Esophagus (tissue), 2 donors: Measurements from ENCODE around the gene TRDN. TPM values are rescaled to one million over a fixed set of nuclear protein-coding genes. Genes with fewer than 3 reads are reported as not detected.

Source experiments
- H3K27ac ChIP-seq, 2 donors: one replicate each; pipeline ENCODE4 v1.5.1; 2013; ENCODE audit warnings: low read depth in 2 of 2, mild to moderate bottlenecking in 2 of 2, inconsistent platforms in 1 of 2, low read length in 1 of 2, moderate library complexity in 1 of 2
- H3K27me3 ChIP-seq, 2 donors: one replicate each; pipeline ENCODE4 v1.6.1; 2013; ENCODE audit warnings: low read length in 2 of 2, control low read depth in 1 of 2, mild to moderate bottlenecking in 1 of 2; ENCODE audit not compliant: insufficient read depth in 2 of 2, control insufficient read depth in 1 of 2
- H3K36me3 ChIP-seq, 2 donors: one replicate each; pipeline ENCODE4 v1.6.1; 2013; ENCODE audit warnings: low read length in 1 of 2; ENCODE audit not compliant: control insufficient read depth in 2 of 2, insufficient read depth in 2 of 2
- H3K4me1 ChIP-seq, 2 donors: one replicate each; pipeline ENCODE4 v1.6.1; 2013; ENCODE audit warnings: low read length in 1 of 2; ENCODE audit not compliant: control insufficient read depth in 2 of 2, insufficient read depth in 2 of 2
- H3K4me3 ChIP-seq, 2 donors: one replicate each; pipeline ENCODE4 v1.5.1; 2013; ENCODE audit warnings: low read length in 2 of 2, mild to moderate bottlenecking in 2 of 2, low read depth in 1 of 2, moderate library complexity in 1 of 2
- H3K9me3 ChIP-seq, 2 donors: one replicate each; pipeline ENCODE4 v1.6.1; 2013; ENCODE audit warnings: mild to moderate bottlenecking in 2 of 2, low read depth in 1 of 2, low read length in 1 of 2, moderate library complexity in 1 of 2; ENCODE audit not compliant: control insufficient read depth in 2 of 2, insufficient read depth in 1 of 2
- WGBS, 2 donors: extraction: QIAGEN DNeasy Blood & Tissue Kit; methylation state at CpG; one replicate each; pipeline ENCODE4 v1.1.7; 2013; 5-methylcytosine and 5-hydroxymethylcytosine counted together
- polyA plus RNA-seq, 2 donors: library from polyadenylated mRNA; stranded (reverse); fragments of 200-250 nt; gene quantifications; one replicate each; pipeline ENCODE4 v1.2.3, GENCODE V29; 2013
- donor health status: healthy with polysubstance abuse.
- donor health status: Bipolar disorder and iron deficiency.

The TRDN gene
- polyA plus RNA-seq, 2 donors = 0.01 TPM; not detected in 1

DNA sequence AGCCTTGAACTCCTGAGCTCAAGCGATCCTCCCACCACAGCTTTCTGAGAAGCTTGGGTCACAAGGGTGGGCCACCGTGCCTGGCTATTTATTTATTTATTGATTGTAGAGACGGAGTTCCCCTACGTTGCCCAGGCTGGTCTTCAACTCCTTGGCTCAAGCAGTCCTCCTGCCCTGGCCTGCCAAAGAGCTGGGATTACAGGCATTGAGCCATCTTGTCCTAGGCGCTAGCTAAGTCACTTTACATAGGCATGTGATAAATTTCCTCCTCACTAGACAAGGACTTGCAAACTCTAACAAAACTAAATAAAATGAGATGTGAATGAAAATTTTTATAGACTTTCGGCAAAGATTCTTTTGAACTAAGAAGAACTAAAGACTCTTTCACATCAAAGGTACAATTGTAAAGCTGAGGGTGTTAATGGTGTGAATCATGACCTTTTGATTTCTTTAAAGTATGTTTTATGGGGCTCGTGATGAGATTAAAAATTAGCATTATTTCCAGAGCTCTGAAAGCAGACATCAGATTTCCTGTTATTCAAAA is 428.7 kb downstream of the TRDN start:
- no peaks in the 10 kb centered on the region for H3K4me1 ChIP-seq
- H3K27ac ChIP-seq = no peak overlapping the region
- H3K4me3 ChIP-seq = no peak overlapping the region
- 53 to 67% methylated on average over 7 of the region's 7 CpGs for WGBS, 2 donors
- H3K27me3 ChIP-seq = no peaks in the 10 kb centered on the region
- no peaks in the 10 kb centered on the region for H3K36me3 ChIP-seq
- H3K9me3 ChIP-seq = no peaks in the 10 kb centered on the region

DNA sequence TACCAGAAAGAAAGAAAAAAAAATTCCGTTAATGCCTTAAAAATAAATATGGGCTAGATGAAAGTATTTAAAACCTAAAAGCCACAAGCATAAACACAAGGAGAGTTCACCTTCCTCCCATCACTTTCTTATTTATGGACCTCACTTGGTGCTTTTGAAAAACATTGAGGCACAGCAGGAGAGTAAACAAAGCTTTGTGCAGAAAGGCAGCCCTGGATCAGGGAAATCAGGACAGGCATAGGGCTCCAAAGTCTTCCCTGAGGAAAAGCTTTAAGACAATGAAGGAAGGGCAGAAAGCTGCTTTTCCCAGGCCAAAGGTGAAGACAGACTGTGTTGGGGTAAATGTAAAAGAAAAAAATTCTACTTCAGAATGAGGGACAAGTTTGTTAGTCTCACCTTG is 432.8 kb downstream of the TRDN start:
- Histone ChIP-seq H3K9me3 (peaks cover 0 to 6% of the 10 kb centered on the region in 2 donors), H3K36me3 (no peaks in the 10 kb centered on the region), H3K4me1 (no peaks in the 10 kb centered on the region), H3K4me3 (no peak overlapping the region), H3K27ac (no peak overlapping the region), H3K27me3 (no peaks in the 10 kb centered on the region)
- 41 to 58% methylated on average over 1 of the region's 1 CpG for WGBS, 2 donors

DNA sequence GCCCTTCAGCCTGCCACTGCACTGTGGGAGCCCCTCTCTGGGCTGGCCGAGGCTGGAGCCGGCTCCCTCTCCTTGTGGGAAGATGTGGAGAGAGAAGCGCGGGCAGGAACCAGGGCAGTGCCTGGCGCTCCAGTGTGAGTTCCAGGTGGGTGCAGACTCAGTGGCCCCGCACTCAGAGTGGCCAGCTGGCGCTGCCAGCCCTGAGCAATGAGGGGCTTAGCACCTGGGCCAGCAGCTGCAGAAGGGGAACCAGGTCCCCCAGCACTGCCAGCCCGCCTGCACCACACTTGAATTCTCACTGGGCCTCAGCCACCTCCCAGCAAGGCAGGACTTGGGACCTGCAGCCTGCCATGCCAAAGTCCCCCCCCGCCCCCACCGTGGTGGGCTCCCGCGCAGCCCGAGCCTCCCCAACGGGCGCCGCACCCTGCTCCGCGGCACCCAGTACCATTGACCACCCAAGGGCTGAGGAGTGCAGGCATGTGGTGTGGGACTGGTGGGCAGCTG is 434.8 kb downstream of the TRDN start:
- WGBS, 2 donors = 87 to 91% methylated on average over 17 to 18 of the region's 18 CpGs
- H3K4me3 ChIP-seq = no peak overlapping the region
- H3K4me1 ChIP-seq = no peaks in the 10 kb centered on the region

DNA sequence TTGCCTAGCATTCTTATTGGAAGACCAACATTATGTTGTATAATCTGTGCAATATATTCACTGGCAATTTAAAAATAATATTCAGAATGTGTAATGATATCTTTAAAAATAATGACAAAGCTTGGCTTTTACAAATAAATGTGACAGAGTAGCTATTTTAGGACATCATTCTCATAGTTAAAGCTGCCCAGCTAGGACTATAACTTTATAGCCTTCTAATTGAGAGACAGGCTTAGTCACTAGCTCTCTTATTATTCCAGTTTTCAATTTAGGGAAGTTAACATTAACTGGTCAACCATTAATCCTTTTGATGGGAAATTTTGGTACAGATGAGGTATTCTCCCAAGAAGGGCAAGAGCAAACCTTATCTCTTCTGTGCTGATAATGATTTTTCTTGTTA is 443.5 kb downstream of the TRDN start:
- Histone ChIP-seq H3K4me1 (no peaks in the 10 kb centered on the region), H3K36me3 (no peaks in the 10 kb centered on the region), H3K27me3 (no peaks in the 10 kb centered on the region), H3K4me3 (no peak overlapping the region), H3K27ac (no peak overlapping the region), H3K9me3 (no peaks in the 10 kb centered on the region)

More for the DNA sequence above, 434.8 kb downstream of the TRDN start:
- H3K9me3 ChIP-seq = peaks cover 0 to 6% of the 10 kb centered on the region in 2 donors
- no peak overlapping the region for H3K27ac ChIP-seq
- no peaks in the 10 kb centered on the region for H3K36me3 ChIP-seq
- no peaks in the 10 kb centered on the region for H3K27me3 ChIP-seq

DNA sequence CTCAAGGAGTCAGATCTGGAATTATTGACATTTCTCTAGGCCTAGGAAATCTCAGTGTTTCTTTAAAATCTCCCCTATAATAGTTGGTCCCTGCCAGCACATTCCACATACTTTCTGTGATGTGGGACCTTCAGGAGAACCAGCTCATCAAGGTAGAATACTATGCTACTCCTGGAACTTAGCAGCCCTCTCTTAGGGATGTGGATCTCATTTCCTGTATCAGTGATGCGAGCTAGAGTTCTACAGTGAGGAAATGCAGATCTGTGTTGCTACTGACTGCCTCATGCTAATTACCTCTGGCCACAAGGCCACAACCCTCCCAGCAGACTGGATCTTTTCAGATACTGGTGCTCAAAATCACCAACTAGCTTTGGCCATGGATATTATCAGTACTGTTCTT is 446.9 kb downstream of the TRDN start:
- H3K27me3 ChIP-seq = no peaks in the 10 kb centered on the region
- no peaks in the 10 kb centered on the region for H3K4me1 ChIP-seq
- WGBS, 2 donors = 76 to 77% methylated on average over 1 of the region's 1 CpG
- H3K4me3 ChIP-seq = no peak overlapping the region
- no peaks in the 10 kb centered on the region for H3K36me3 ChIP-seq
- H3K9me3 ChIP-seq = no peaks in the 10 kb centered on the region
- no peak overlapping the region for H3K27ac ChIP-seq

DNA sequence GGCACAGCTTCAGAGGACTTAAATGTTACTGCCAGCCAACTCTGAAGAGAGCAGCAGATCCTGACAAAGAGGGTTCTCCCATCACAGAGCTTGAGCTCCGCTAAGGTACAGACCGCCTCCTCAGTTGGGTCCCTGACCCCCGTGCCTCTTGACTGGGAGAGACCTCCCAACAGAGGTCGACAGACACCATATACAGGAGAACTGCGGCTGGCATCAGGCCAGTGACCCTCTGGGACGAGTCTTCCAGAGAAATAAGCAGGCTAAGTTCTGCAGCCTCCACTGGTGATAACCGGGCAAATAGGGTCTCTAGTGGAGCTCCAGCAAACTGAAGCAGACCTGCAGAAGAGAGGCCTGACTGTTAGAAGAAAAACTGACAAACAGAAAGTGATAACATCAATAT is 453.8 kb downstream of the TRDN start:
- 78 to 86% methylated on average over 7 of the region's 7 CpGs for WGBS, 2 donors
- Histone ChIP-seq H3K9me3 (peaks cover 0 to 7% of the 10 kb centered on the region in 2 donors), H3K4me1 (no peaks in the 10 kb centered on the region), H3K4me3 (no peak overlapping the region), H3K36me3 (no peaks in the 10 kb centered on the region), H3K27me3 (no peaks in the 10 kb centered on the region), H3K27ac (no peak overlapping the region)

DNA sequence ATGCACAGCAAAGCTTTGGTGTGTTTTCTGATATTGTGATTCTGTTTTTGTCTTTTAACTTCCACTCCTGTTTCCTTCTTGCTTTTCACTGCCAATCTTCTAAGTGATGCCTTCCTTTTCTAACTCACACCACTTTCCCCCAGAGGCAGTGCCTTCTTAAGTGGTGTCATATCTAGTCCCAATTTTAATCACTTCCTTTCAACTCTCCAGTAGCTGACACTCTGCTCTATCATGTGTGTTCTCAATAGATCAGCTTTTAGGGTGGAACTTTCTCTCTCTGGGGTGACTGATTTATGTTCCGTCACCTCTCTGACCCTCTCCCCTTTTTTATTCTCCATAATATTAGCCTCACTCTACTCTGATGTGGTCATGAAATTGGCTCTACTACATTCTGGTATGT is 460.0 kb downstream of the TRDN start:
- H3K4me1 ChIP-seq = no peaks in the 10 kb centered on the region
- WGBS, 2 donors = 84 to 95% methylated on average over 1 of the region's 1 CpG
- H3K36me3 ChIP-seq = no peaks in the 10 kb centered on the region
- H3K27me3 ChIP-seq = no peaks in the 10 kb centered on the region
- no peak overlapping the region for H3K4me3 ChIP-seq
- H3K27ac ChIP-seq = no peak overlapping the region
- H3K9me3 ChIP-seq = no peaks in the 10 kb centered on the region

DNA sequence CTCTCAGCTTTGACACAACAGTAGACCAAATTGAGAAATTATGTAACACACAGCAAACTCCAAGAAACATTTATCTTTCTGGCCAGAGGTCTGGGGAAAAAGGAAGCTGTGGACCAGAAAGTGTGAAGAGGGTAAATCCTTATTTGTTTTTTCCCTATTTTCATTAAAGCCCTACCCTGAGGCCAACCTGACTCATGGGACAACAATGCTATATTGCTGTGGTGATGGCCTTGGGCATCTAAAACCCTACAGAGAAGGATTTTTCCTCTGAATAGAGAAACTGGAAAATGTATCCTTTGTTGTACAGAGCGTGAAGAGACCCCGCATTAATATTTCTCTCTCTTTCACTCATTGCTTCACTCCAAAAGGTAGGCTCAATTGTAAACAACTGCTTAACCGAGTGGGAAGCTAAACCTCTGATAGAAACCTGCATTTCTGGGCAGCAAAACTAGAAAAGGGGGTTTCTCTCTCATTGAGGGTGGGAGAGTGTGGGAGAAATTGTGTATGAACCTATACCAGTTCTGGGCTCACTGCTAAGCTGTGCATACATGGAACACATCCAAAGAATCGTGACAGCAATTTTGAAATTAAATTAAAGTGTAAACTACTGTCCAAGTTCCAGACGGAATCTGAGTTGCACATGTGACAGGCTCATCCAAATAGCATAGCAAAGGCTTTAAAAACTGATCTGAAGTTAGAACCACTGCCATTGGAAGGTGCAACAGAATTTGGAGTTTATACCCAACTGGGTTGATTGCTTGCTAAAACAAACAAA is 465.2 kb downstream of the TRDN start:
- Histone ChIP-seq H3K27ac (no peak overlapping the region), H3K4me3 (no peak overlapping the region), H3K4me1 (no peaks in the 10 kb centered on the region), H3K9me3 (no peaks in the 10 kb centered on the region), H3K36me3 (no peaks in the 10 kb centered on the region), H3K27me3 (no peaks in the 10 kb centered on the region)
- WGBS, 2 donors = 61 to 66% methylated on average over 5 of the region's 5 CpGs

DNA sequence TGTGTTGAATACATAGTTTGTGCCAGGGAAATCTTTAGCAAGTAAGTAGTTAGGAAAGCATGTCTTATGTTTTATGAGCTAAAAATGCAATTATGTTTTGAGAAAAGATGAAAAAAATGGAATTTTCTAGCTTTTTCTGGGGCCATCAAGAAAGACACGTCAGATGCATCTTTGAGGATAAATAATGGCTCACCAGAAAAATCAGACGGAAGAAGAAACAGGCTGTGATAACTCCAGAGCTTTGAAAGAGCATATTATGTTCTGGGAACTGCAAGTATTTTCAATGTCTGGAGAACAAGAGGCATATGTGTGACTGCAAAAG is 467.0 kb downstream of the TRDN start:
- Histone ChIP-seq H3K4me1 (no peaks in the 10 kb centered on the region), H3K4me3 (no peak overlapping the region), H3K9me3 (no peaks in the 10 kb centered on the region), H3K27me3 (no peaks in the 10 kb centered on the region), H3K36me3 (no peaks in the 10 kb centered on the region), H3K27ac (no peak overlapping the region)
- 66 to 69% methylated on average over 2 of the region's 2 CpGs for WGBS, 2 donors
